RPMI8226 (cell line): Measurements from ENCODE around the gene ITGAX.

Experiments
- DNase-seq: peaks from one replicate; pipeline ENCODE4 v3.0.0-alpha.2; 2015

The ITGAX gene

GRCh38 chr16:31376705-31377104 is 21.7 kb downstream of the ITGAX start:
- peak; percentile 99 for DNase-seq

GRCh38 chr16:31377210-31377903 is 22.4 kb downstream of the ITGAX start:
- peak; percentile 97 for DNase-seq

GRCh38 chr16:31380201-31380600 is 25.2 kb downstream of the ITGAX start:
- DNase-seq: no peak

- peak; percentile 91 for DNase-seq
These were observed 27.6 kb downstream of the ITGAX start for GRCh38 chr16:31382485-31383161.

- peak; percentile 87 for DNase-seq
These were observed 30.7 kb downstream of the ITGAX start for GRCh38 chr16:31385680-31386079.

GRCh38 chr16:31386157-31386984 is 31.4 kb downstream of the ITGAX start:
- DNase-seq: peak; percentile 93

- no peak for DNase-seq
These were observed 33.6 kb downstream of the ITGAX start for GRCh38 chr16:31388535-31388934.

GRCh38 chr16:31390504-31391041 is 35.6 kb downstream of the ITGAX start:
- DNase-seq: peak; percentile 36

GRCh38 chr16:31393056-31393455 is 38.1 kb downstream of the ITGAX start, which contains the start of gene ITGAD:
Gene ITGAD, plus strand, starts transcription at chr16:31393335. Its CDS starts 26 bp downstream, at chr16:31393361.
- DNase-seq: no peak

- DNase-seq: peak; percentile 37
These were observed 40.7 kb downstream of the ITGAX start for GRCh38 chr16:31395647-31396046.

GRCh38 chr16:31397096-31397660 is 42.2 kb downstream of the ITGAX start:
- DNase-seq: no peak

GRCh38 chr16:31397701-31398100 is 42.7 kb downstream of the ITGAX start:
- DNase-seq: no peak

GRCh38 chr16:31400191-31400590 is 45.2 kb downstream of the ITGAX start:
- DNase-seq: no peak

- DNase-seq: no peak
These were observed 46.5 kb downstream of the ITGAX start for GRCh38 chr16:31401436-31401835.

- DNase-seq: no peak
These were observed 47.7 kb downstream of the ITGAX start for GRCh38 chr16:31402687-31403086.

GRCh38 chr16:31403590-31404352 is 48.8 kb downstream of the ITGAX start:
- no peak for DNase-seq

- peak; percentile 40 for DNase-seq
These were observed 49.5 kb downstream of the ITGAX start for GRCh38 chr16:31404353-31405064.

GRCh38 chr16:31407406-31407805 is 52.4 kb downstream of the ITGAX start:
- DNase-seq: no peak

GRCh38 chr16:31409433-31409832 is 54.5 kb downstream of the ITGAX start:
- DNase-seq: no peak

GRCh38 chr16:31410082-31410481 is 55.1 kb downstream of the ITGAX start:
- DNase-seq: no peak
